Gastroesophageal sphincter (tissue), 3 donors: Measurements from ENCODE around the gene ZNF708.
"Not testable (repeated sequence)": the region's sequence is repeated elsewhere in the genome, so short reads cannot be mapped to it uniquely, and the experiment has no call there.

Experiments
- EP300 ChIP-seq: sonication (generic); formaldehyde crosslinking; IDR thresholded peaks from one replicate; pipeline ENCODE4 v1.6.1; 2017; ENCODE audit warnings: antibody characterized with exemption, mild to moderate bottlenecking
- POLR2A ChIP-seq, 2 donors: fragments of 450-650 bp; IDR thresholded peaks; one replicate each; pipeline ENCODE4 v1.6.1; 2017; ENCODE audit warnings: antibody characterized with exemption in 2 of 2, mild to moderate bottlenecking in 2 of 2, moderate library complexity in 1 of 2
- POLR2AphosphoS5 ChIP-seq: sonication (generic); formaldehyde crosslinking; IDR thresholded peaks from one replicate; pipeline ENCODE4 v1.6.1; 2017; ENCODE audit warnings: antibody characterized with exemption
- TF ChIP-seq, protein P1 (sequence below), 4 experiments: fragments of 200-600 bp in 2 of 4; fragments of 450-650 bp in 2 of 4; sonication (generic) in 1 of 4; IDR thresholded peaks; one replicate each; pipeline ENCODE4 v1.5.1; 2017 to 2019; ENCODE audit warnings: antibody characterized with exemption in 4 of 4, mild to moderate bottlenecking in 2 of 4, moderate library complexity in 2 of 4

DNA sequence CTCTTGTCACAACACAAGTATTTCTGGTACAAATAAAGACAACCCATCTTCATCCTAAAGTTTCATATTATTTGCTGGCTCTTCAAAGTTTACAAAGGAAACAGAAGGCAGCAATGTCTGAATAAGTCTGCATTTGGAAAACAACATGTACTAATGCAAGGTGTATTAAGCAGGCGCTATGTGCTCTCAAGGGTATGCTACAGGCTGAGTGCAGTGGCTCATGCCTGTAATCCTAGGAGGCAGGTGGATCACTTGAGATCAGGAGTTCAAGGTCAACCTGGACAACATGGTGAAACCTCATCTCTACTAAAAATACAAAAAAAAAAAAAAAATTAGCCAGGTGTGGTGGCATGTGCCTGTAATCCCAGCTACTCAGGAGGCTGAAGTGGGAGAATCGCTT, 16.4 kb downstream of the ZNF708 start:
- TF ChIP-seq POLR2A (IDR thresholded peaks at IDR 0.05); EP300; POLR2AphosphoS5: not testable (repeated sequence)
- TF ChIP-seq, protein P1, sequence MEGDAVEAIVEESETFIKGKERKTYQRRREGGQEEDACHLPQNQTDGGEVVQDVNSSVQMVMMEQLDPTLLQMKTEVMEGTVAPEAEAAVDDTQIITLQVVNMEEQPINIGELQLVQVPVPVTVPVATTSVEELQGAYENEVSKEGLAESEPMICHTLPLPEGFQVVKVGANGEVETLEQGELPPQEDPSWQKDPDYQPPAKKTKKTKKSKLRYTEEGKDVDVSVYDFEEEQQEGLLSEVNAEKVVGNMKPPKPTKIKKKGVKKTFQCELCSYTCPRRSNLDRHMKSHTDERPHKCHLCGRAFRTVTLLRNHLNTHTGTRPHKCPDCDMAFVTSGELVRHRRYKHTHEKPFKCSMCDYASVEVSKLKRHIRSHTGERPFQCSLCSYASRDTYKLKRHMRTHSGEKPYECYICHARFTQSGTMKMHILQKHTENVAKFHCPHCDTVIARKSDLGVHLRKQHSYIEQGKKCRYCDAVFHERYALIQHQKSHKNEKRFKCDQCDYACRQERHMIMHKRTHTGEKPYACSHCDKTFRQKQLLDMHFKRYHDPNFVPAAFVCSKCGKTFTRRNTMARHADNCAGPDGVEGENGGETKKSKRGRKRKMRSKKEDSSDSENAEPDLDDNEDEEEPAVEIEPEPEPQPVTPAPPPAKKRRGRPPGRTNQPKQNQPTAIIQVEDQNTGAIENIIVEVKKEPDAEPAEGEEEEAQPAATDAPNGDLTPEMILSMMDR (IDR thresholded peaks at IDR 0.05), result not testable (repeated sequence)
